ENCODE measurements around the gene MTUS2.
"Not testable (repeated sequence)": the region's sequence is repeated elsewhere in the genome, so short reads cannot be mapped to it uniquely, and the experiment has no call there.

The MTUS2 gene

DNA sequence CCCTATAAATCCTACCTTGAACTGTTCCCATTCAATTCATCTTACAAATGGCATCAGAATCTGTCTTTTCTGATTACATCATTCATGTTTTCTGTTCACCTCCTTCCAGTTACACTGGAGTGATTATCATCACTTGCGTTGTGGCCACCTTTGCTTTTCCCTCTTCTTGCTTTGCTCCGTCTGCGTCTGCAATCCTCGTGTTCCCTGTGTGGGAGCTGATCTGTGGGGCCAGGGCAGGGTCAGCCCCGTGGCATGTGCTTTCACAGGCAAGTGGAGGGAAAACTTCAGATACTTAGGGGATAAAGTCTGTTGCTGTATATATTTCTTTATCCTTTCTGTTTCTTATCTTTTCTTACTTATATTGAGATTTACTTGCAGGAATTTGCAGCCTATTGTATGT lies 497.7 kb downstream of the MTUS2 start:
- DNase-seq (ENCODE audit: low read depth, low spot score) = no peak

DNA sequence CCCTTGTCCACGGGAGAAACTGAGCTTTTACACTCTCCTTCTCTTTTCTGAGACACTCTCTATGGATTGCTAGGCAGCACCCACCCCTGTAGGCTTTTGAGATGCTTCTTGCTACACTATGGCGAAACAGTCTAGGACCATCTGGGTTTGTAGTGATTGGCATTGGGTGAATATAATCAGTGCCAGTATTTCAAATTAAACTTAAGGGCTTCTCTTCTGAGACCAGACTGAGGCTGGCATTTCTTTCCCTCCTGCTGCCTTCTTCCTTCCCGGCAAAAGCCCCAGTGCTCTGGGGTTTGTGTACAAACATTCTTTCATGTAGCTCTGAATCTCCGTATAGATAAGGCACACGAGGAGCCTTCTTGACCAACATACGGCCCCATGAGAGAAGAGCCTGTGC lies 498.6 kb downstream of the MTUS2 start:
- no peak for DNase-seq (ENCODE audit: low read depth, low spot score)

DNA sequence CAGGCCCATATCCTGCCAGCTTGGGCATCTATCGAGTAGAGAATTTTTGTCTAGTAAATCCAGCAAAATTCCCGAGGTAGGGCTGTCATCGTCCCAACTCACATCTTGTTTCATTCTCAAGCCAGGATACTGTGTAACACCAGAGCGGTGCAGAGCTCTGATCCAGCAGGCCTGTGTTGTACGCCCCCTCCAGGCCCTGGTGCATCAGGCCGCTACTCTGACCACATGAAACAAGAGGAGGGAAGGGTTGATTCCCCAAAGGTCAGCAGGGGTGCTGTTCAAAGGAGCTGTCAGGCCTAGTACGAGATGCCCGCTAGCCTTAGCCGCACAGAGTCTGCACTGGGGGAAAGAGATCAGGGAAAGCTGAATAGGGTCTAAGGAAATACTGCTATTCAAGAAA lies 499.3 kb downstream of the MTUS2 start:
- no peak for DNase-seq (ENCODE audit: low read depth, low spot score)

DNA sequence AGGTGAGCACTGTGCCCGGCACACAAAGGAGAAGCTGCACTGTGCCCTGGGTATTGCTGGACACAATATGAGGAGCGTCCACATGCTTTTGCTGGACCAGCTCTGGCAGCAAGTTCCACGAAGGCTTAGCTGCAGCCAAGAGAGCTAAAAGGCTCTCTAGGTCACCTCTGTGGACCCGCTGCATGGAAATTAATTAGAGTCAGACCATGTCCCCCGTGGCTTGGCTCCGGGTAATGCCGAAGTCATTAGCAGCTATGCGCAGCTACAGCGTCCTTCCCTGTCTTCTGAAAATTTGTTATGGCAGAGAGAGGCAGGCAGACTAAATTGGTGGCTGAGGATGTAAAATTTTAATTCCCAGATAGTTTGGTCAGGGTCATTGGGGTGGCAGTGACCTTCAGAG lies 503.8 kb downstream of the MTUS2 start:
- DNase-seq (ENCODE audit: low read depth, low spot score) = no peak

DNA sequence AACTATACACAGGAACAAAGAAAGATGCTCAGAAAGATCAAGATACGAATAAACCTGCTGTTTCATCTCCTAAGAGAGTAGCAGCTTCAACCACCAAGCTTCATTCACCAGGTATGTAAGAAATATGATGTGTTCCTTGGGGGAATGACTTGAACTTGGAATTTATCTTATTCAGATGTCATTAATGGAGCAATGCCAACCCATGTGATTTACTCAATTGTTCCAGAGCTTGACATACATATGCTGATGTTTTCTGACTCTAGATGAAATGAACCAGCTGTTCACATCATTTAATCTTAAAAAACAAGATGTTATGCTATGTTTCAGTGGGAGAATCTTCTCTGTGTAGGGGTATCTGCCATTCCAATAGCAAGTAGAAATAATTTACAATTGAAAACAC lies 504.5 kb downstream of the MTUS2 start:
- no peak for DNase-seq (ENCODE audit: low read depth, low spot score)

DNA sequence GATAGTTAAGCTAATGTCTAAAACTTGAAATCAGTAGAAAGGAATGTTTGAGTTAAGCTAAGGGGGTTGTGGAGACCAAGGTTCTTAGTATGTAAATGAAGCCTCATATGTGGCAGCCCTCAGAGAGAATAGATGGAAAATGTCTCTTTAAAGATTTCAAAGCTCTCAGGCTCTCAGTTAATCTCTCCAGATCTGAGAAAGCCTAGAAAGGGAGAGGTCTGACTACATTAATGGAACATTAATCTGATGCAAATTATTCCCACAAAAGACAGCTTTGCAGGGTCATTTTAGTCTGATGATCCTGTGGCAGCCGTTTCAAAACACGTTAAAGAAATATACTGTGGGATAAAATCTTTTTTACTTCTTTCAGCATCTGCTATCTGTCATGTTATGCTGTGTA lies 508.4 kb downstream of the MTUS2 start:
- DNase-seq (ENCODE audit: low read depth, low spot score) = no peak

DNA sequence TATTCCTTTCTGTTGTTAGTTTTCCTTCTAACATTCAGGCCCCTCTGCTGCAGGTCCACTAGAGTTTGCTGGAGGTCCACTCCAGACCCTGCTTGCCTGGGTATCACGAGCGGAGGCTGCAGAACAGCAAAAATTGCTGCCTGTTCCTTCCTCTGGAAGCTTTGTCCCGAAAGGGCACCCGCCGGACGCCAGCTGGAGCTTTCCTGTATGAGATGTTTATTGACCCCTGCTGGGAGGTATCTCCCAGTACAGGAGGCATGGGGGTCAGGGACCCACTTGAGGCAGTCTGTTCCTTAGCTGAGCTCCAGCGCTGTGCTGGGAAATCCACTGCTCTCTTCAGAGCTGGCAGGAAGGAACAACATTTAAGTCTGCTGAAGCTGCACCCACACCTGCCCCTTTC lies 516.2 kb downstream of the MTUS2 start:
- no peak for DNase-seq (ENCODE audit: low read depth, low spot score)

DNA sequence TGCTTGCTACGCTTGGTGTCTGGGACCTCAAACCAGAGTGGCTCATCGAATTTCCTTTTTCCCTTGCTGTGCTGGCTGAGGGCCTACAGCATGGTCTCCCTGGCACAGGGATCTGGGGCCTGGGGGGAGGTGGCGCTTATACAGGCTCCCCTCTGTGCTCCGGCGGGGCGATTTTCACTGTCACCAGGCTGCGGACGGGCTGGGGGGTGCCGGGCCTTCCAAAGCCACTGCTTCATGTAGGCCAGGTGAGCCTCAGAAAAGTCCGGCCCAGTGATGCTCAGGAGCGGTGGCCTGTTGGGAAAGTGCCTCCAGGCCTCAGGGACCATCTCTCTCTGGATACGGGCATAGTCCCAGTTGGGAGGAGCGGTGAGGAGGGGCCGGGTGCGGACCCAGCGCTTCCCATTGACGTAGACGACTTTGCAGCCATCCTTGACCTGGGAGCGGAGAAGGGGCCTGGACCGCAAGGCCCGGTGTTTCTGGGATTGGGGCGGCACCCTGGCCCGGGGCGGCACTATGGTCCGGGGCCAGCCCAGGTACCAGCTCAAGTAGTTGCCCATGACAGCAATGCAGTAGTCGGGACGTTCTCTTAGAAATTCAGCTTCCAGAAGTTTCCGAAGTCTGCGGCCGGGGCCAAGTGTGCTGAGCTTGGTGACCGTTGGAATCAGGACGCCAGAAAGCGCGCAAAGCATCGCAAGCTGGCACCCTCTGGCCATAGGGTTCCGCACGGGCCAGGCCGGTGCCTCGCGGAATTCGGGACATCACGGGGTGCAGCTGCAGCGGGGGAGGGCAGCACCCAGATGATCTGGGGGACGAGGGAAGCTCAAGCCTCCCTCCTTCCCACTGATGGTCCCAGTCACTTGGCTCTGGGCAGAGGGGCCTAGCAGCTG lies 519.5 kb downstream of the MTUS2 start:
- no peak for DNase-seq (ENCODE audit: low read depth, low spot score)

DNA sequence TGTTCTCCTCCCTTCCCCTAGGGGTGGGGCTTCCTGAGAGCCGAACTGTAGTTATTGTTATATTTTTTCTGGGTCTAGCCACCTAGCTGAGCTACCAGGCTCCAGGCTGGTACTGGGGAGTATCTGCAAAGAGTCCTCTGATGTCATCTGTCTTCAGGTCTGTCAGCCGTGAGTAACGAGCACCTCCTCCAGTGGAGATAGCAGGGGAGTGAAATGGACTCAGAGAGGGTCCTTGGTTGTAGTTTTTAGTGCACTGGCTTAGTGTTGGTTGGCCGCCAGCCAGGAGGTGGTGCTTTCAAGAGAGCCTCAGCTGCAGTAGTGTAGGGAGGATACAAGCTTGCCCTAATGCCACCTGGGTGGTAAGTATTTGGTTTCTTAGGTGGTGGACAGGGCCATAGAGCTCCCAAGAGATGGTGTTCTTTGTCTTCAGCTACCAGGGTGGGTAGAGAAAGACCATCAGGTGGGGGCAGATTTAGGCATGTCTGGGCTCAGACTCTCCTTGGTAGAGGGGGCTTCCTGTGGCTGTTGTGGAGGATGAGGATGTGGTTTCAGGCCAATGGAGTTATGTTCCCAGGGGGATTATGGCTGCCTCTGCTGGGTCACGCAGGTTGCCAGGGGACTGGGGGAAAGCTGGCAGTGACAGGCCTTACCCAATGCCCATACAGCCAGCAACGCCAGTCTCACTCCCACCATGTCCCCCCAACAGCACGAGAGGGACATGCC lies 525.9 kb downstream of the MTUS2 start:
- DNase-seq (ENCODE audit: low read depth, low spot score) = not testable (repeated sequence)

DNA sequence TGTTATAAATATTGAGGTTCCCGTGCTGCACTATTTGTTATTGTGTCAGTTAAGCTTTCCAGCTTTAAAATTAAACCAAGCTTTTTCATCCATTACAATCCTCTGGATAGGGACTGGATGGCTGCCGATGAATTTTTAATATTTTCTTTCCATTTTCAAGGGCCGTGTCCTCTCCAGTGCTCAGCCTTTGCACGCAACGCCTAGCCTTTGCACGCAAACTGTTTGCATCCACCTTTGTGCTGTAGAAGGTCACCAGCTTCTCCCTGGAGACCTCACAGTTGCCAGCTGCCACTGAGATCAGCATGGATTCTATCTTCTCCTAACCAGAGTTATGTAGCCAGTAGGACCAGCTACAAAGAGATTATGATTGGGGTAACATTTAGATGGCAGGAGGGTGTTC lies 534.9 kb downstream of the MTUS2 start:
- no peak for DNase-seq (ENCODE audit: low read depth, low spot score)

DNA sequence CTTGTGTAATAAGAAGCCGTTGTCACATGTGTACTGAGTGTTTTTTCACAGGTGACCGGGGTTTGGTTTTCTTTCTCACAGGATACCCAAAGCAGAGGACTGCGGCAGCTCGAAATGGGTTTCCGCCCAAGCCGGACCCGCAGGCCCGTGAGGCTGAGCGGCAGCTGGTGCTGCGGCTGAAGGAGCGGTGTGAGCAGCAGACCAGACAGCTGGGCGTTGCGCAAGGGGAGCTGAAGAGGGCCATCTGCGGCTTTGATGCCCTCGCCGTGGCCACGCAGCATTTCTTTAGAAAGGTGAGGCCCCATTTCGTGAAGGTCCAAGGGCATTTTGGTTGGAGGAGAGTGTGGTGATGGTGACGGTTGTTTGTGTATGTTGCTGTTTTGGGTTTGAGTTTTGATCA lies 539.0 kb downstream of the MTUS2 start:
- DNase-seq (ENCODE audit: low read depth, low spot score) = no peak

DNA sequence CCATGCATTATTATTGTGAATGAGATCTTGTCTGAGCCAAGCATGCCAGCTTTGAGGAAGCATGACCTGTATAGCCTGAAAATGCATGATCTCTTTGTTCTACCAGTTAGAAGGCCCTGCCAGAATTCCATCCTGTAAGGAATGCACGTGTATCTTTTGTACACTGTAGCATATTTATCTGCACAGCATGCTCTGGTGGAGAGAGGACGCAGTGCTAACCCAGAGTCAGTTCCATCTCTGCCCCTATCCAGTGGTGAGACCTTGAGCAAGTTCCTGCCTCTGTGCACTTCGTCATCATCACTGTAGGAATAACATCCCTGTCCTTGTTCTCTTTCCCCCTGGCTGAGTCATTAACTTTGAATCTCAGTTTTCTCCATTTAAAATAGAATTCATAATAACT lies 541.6 kb downstream of the MTUS2 start:
- no peak for DNase-seq (ENCODE audit: low read depth, low spot score)

DNA sequence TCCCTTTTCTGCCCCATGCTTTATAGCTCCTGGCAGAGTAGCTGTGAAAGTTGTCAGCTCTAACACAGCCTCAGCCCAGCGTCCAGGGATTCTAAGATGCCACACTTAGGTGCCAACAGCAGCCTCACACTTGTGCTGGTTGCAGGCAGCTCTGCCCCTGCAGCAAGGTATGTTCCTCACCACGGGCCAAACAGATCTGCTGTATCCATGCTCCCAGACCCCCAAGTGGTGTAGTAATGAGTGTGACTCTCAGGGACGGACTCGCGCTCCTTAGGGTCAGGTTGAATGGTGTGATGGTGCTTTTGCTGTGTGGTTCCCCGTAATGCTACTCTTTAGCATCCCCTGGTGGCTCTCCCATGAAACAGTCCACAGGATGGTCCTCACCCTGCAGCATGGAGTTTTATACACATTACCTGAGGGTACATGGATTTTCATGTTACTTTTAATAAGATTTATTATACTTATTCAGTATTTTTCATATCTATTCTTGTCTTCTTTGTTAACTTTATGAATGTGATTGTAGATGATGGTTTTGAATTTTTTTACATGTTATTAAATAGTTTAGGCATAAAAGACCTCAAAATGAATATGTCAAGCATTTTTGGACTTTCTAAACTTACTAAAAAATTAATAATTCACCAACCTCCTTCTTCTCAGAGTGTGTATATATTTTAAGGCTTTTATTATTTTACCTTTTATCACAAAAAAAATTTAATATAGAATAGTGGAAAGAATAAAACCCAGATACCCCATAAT lies 542.9 kb downstream of the MTUS2 start:
- DNase-seq (ENCODE audit: low read depth, low spot score) = no peak

DNA sequence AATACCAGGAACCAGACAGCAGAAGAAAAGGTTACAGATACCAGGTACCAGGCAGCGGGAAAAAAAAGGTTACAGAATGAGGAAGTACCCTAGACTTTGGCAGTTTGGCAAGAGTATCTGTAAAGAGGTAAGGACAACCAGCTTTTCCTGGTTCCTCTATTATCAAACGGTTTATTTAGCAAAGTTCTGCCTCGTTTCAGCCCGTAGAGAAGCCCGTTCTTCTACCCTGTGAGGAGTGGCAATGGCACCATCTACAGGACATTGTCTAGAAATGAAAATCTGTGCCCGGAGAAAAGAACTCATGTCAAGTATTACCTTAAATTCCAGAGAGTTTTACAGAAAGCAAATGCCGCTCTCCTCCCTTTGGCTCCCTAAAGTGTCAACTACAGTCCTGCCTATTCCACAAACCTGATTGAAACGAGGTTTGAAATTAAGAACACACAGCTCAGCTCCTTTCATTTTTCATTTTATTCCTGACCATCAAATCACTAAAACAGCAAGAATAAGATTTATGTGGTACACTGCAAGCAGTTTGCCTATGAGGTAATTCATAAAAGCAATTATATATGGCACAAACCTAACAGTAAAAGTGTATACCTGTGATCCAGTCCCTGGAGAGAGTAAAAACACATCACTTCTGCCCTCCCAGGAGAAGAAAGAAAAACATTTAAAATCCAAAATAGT lies 549.1 kb downstream of the MTUS2 start:
- DNase-seq (ENCODE audit: low read depth, low spot score) = no peak

DNA sequence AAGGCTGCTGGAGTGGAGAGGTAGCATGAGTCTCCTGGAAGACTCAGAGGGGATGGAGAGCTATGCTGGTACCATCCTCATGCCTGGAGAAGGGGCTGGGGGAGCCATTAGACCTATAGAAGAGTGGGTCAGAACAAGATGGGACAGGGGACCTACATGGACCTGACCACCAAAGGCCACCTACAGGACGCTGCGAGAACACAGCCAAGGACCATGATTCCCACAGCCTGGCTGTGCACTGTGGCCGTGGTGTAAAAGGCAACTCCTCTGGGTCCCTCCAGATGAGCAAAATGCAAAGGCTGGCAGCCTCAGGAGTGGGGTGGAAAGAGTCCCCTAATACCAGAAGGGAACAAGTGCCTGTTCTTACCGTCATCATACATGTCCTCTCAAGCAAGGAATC lies 559.1 kb downstream of the MTUS2 start:
- DNase-seq (ENCODE audit: low read depth, low spot score) = no peak

DNA sequence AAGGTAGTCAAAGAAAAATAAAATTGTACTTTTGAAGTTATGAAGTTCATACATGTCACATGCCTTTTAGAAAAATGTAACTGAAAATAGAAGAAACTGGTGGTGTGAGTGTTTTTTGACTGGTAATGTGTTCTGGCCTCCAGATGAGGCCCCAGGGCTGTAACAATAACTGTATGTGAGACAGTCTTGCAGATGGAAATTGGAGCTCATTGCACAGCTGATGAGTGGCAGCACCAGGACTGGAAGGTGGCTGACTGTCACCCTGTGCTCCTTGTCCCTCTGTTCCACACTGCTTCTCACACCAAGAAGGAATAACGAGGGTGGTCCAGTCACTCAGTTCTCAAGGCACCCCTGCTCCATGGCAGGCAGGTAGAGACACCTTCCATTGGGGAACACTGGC lies 559.7 kb downstream of the MTUS2 start:
- no peak for DNase-seq (ENCODE audit: low read depth, low spot score)

DNA sequence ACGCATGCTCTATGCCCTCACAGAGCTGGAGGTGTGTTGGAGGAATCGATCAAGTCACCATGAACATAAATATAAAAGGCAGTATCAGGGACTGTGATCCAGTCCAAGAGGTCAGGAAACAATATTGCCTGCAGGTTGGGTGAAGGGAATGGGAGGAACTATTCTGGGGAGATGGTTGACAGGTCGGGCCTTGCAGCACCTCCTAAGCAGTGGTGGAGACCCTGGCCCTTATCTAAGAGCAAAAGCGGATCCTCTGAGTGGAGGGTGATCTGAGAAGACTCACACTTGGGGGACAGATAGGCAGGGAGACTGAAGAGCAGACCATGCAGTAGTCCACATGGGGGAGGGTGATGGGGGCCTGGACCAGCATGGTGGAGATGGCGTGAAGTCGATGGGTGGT lies 561.9 kb downstream of the MTUS2 start:
- no peak for DNase-seq (ENCODE audit: low read depth, low spot score)

DNA sequence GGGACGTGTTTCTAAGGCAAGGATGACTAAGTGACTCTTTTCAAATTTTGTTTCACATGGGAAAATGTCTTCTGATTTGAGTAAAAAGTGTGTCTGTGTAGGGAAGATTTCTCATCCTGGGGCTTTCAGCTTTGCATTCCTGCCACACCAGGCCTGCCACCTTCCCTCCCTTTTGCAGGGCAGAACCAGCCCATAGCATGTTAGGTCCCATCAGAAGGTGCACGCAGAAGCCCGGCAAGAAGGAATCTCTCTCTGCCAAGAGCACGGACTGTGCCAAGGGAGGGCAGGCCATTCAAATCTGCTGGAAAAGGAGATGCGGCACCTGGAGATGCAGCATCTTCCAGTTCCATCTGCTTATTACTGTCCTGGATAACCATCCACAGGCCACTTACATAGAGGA lies 563.3 kb downstream of the MTUS2 start:
- DNase-seq (ENCODE audit: low read depth, low spot score) = no peak

DNA sequence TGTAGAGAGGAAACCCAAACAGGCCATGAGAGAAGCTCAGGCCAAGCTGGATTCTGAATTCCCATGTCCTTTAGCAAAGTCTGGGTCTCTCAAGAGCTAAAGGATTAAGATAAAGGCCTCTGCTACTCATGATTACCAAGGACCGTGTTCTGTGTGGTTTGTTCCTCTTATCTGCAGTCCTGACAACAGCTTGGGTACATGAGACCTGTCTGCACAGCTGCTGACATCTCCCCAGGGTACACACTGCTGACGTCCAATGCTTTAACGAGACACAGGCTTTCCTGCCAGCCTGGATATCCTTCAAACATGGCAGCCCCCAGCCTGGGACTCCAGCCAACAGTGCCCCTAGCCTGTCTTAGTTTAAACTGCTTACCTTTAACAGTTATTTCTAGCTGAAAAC lies 564.3 kb downstream of the MTUS2 start:
- DNase-seq (ENCODE audit: low read depth, low spot score) = no peak

DNA sequence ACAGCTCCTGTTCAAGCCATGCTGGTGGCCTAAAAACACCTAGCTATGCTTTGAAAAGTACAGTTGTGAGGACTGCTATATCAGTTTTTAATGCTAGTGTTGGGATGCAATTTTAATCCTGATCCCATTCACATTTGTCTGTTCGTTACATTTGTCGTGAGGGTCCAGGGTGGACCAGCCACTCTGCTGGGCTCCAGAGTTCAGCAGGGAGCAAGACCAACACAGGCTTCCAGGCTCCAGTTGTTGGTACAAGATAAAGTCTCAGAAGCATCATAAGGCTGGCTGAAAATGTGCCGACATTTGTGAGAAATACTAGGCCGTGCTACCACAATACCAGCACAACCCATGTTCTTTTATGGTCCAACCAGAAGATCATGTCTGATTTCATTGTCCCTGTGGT lies 564.7 kb downstream of the MTUS2 start:
- DNase-seq (ENCODE audit: low read depth, low spot score) = no peak

DNA sequence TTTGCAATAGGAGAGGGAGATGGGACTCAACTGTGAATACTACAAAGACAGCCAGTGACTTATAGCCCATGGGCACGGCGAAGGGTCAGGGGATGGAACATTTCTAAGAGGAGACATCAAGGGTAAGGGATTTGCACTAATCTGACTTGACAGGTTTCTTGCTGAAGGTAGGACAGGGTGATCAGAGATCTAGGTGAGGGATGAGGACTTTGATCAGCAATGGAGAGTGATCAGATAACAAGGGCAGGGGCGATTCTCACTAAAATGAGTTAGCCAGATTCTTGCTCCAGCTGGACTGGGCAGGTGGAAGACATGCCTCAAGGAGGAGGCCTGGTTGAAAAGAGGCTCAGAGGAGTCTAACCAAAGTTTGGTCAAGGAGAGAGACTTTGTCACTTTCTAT lies 566.1 kb downstream of the MTUS2 start:
- DNase-seq (ENCODE audit: low read depth, low spot score) = no peak

DNA sequence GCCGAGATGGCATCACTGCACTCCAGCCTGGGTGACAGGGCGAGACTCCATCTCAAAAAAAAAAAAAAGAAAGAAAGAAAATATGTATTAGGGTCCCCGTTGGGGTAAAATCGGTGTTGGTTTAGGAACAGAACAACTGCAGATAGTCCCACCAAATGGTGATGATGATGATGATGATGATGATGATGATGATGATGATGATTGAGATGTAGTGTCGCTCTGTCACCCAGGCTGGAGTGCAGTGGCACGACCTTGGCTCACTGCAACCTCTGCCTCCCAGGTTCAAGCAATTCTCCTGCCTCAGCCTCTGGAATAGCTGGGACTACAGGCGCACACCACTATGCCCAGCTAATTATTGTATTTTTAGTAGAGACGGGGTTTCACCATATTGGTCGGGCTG lies 570.5 kb downstream of the MTUS2 start:
- DNase-seq (ENCODE audit: low read depth, low spot score) = not testable (repeated sequence)
